ENCODE measurements around the gene COPG1. TPM values are rescaled to one million over a fixed set of nuclear protein-coding genes. Genes with fewer than 3 reads are reported as not detected.

COPG1 gene
- total RNA-seq, 4 donors from 2014 or later, result 55.6 to 89.1 (median 70.4) TPM

DNA sequence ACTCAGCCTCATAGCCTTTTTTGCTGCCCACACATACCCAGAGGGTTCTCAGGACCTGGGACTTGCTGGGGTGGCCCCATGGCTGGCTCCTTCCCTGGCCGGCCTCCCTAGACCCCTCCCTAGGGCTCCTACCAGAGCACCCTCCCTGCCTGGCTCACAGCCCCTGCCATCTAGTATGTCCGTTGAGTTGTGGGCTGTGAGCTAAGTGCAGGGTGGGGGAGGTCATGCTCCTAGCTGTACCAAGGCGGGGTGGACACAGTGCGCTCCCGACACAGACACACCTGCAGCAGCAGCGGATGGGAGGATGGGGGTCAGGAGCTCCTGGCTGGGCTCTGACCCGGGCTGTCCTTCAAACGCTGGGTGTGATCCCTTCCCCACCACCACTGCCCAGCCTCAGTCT is 70.9 kb downstream of the COPG1 start:
- Histone ChIP-seq H3K4me3 (no peak overlapping the region), H3K36me3 (peaks cover 4 to 54% (median 20%) of the 10 kb centered on the region in 4 donors), H3K27ac (replicated peaks in 1 of 4) (no peak overlapping the region), H3K9me3 (no peaks in the 10 kb centered on the region), H3K4me1 (peaks cover 6 to 16% (median 14%) of the 10 kb centered on the region in 4 donors), H3K27me3 (no peaks in the 10 kb centered on the region)
- no peak for DNase-seq (ENCODE audit: extremely low spot score)
- no peak for TF ChIP-seq EP300 (IDR thresholded peaks at IDR 0.05)
- TF ChIP-seq POLR2AphosphoS5 (IDR thresholded peaks at IDR 0.05), result no peak
- TF ChIP-seq POLR2A (IDR thresholded peaks at IDR 0.05; ENCODE audit: low read depth), result no peak
- TF ChIP-seq, protein P1, sequence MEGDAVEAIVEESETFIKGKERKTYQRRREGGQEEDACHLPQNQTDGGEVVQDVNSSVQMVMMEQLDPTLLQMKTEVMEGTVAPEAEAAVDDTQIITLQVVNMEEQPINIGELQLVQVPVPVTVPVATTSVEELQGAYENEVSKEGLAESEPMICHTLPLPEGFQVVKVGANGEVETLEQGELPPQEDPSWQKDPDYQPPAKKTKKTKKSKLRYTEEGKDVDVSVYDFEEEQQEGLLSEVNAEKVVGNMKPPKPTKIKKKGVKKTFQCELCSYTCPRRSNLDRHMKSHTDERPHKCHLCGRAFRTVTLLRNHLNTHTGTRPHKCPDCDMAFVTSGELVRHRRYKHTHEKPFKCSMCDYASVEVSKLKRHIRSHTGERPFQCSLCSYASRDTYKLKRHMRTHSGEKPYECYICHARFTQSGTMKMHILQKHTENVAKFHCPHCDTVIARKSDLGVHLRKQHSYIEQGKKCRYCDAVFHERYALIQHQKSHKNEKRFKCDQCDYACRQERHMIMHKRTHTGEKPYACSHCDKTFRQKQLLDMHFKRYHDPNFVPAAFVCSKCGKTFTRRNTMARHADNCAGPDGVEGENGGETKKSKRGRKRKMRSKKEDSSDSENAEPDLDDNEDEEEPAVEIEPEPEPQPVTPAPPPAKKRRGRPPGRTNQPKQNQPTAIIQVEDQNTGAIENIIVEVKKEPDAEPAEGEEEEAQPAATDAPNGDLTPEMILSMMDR (IDR thresholded peaks at IDR 0.05), result no peak
- intact Hi-C loops (cut with DNase I), result no loop called here
- WGBS, result 90% methylated on average over 2 of the region's 8 CpGs

DNA sequence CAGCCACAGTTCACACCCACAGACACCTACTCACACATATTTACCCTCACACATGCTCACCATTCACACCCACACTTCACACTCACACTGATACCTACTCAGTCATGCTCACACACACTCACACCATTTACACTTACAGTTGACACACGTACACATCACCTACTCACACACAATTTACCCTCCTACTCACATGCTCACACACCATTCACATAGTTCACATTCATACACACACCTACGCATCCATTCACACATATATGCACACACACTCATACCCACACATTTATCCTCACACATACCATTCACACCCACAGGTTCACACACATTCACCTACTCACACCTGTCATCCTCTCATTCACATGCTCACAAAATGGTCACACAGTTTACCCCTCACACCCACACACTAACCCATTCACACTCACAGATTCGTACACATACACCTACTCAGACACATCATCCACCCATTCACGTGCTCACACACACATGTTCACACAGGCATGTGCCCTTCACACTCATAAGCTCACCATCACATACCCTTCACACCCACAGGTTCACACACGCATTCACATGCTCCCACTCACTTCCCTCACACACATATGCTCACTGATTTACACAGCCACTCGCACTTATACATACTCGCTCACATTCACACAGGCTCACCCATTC is 71.5 kb downstream of the COPG1 start:
- WGBS, result 86% methylated on average over 7 of the region's 7 CpGs
- H3K9me3 ChIP-seq, result no peaks in the 10 kb centered on the region
- no peaks in the 10 kb centered on the region for H3K27me3 ChIP-seq
- intact Hi-C loops (cut with DNase I), result no loop called here
- no peak overlapping the region for H3K4me3 ChIP-seq
- DNase-seq (ENCODE audit: extremely low spot score), result no peak
- peaks cover 4 to 54% (median 21%) of the 10 kb centered on the region in 4 donors for H3K36me3 ChIP-seq
- H3K4me1 ChIP-seq, result peaks cover 6 to 16% (median 14%) of the 10 kb centered on the region in 4 donors
- TF ChIP-seq POLR2A (IDR thresholded peaks at IDR 0.05; ENCODE audit: low read depth), result no peak
- TF ChIP-seq POLR2AphosphoS5 (IDR thresholded peaks at IDR 0.05), result no peak
- TF ChIP-seq, protein P1 (IDR thresholded peaks at IDR 0.05), result no peak
- TF ChIP-seq EP300 (IDR thresholded peaks at IDR 0.05), result no peak
- H3K27ac ChIP-seq (replicated peaks in 1 of 4), result no peak overlapping the region

DNA sequence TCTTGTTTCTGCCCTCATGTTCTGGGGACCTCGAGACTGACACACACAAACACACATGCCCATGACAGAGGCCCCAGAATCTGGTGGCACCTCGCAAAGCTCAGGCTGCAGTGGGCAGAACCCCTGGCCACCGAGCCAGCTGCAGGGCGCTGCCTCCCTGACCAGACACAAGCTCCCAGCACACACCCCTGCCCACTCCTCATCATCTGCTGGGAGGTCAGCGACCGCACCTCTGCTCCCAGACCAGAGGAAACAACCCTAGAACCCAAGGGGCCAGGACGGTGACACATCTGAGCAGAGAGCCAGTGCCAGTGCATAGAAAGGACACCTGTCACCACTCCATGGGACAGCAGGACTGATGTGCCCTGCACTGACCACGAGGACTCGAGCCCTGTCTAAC is 72.5 kb downstream of the COPG1 start:
- TF ChIP-seq, protein P1 (IDR thresholded peaks at IDR 0.05), result no peak
- no peak for TF ChIP-seq POLR2A (IDR thresholded peaks at IDR 0.05; ENCODE audit: low read depth)
- no peak for TF ChIP-seq EP300 (IDR thresholded peaks at IDR 0.05)
- no peak for TF ChIP-seq POLR2AphosphoS5 (IDR thresholded peaks at IDR 0.05)
- Histone ChIP-seq H3K4me3 (no peak overlapping the region), H3K36me3 (peaks cover 4 to 54% (median 21%) of the 10 kb centered on the region in 4 donors), H3K4me1 (peaks cover 4 to 12% (median 10%) of the 10 kb centered on the region in 4 donors), H3K27me3 (no peaks in the 10 kb centered on the region), H3K9me3 (no peaks in the 10 kb centered on the region), H3K27ac (replicated peaks in 1 of 4) (no peak overlapping the region)
- WGBS, result 93% methylated on average over 9 of the region's 9 CpGs
- DNase-seq (ENCODE audit: extremely low spot score), result no peak
- intact Hi-C loops (cut with DNase I), result no loop called here

DNA sequence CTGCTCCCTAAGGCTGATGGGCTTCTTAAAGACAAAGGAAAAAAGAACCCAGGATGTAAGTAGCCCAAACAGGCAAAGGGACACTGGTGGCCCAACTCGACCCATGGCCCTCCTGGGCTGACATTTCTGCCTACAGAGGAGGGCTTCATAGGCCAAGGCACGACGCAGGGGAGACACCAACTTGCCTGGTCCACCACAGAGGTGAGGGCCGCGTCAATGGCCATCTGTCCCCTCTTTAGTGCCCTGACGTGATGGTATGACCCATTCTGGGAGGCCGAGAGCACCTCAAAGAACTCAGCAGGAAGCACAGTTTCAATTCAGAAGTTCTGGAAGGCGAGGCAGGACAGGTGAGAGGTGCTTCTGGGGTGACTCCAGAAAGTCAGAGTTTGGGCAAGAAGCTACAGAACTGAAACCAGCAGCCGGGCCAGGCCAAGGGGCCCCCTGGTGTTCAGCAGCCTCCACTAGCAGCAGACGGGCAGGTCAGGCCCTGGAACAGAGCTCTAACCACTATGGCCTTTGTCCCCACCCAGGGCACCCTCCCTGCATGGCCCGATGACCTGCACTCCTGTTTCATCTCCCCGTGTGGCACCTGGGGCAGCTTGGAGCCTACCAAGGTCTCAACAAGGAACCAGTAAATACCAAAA is 74.4 kb downstream of the COPG1 start:
- intact Hi-C loops (cut with DNase I), result no loop called here
- H3K27ac ChIP-seq (replicated peaks in 1 of 4), result no peak overlapping the region
- no peaks in the 10 kb centered on the region for H3K27me3 ChIP-seq
- no peak overlapping the region for H3K4me3 ChIP-seq
- peaks cover 4 to 54% (median 20%) of the 10 kb centered on the region in 4 donors for H3K36me3 ChIP-seq
- no peaks in the 10 kb centered on the region for H3K9me3 ChIP-seq
- 93% methylated on average over 5 of the region's 12 CpGs for WGBS
- no peak for TF ChIP-seq EP300 (IDR thresholded peaks at IDR 0.05)
- TF ChIP-seq POLR2A (IDR thresholded peaks at IDR 0.05; ENCODE audit: low read depth), result no peak
- TF ChIP-seq, protein P1 (IDR thresholded peaks at IDR 0.05), result peak in 1 of 3 experiments; percentile 15
- H3K4me1 ChIP-seq, result no peaks in the 10 kb centered on the region
- DNase-seq (ENCODE audit: extremely low spot score), result no peak
